Hepatocyte (in vitro differentiated cells): ENCODE data around the gene GNAI2. TPM values are rescaled to one million over a fixed set of nuclear protein-coding genes. Genes with fewer than 3 reads are reported as not detected.

Experiments used
- DNase-seq: peaks from one replicate; pipeline ENCODE4 v3.0.0-alpha.2; 2016; ENCODE audit warnings: low spot score
- H2AFZ ChIP-seq: fragments of 200-600 bp; sonication (generic); 2 replicates; pipeline ENCODE4 v1.6.0; 2016; ENCODE audit warnings: antibody characterized with exemption, mild to moderate bottlenecking
- H3K27ac ChIP-seq: fragments of 200-600 bp; sonication (generic); 2 replicates; pipeline ENCODE4 v1.5.1; 2016; ENCODE audit warnings: mild to moderate bottlenecking
- H3K27me3 ChIP-seq: fragments of 200-600 bp; sonication (generic); 2 replicates; pipeline ENCODE4 v1.6.1; 2016
- H3K36me3 ChIP-seq: fragments of 200-600 bp; sonication (generic); replicated peaks from 2 replicates; pipeline ENCODE4 v1.5.1; 2016; ENCODE audit warnings: low read depth; ENCODE audit not compliant: insufficient read depth
- H3K4me1 ChIP-seq: fragments of 200-600 bp; sonication (generic); 2 replicates; pipeline ENCODE4 v1.5.1; 2016; ENCODE audit warnings: mild to moderate bottlenecking, moderate library complexity; ENCODE audit not compliant: insufficient read depth
- H3K4me2 ChIP-seq: fragments of 200-600 bp; sonication (generic); 2 replicates; pipeline ENCODE4 v1.6.0; 2016
- H3K4me3 ChIP-seq: fragments of 200-600 bp; sonication (generic); 2 replicates; pipeline ENCODE4 v1.5.1; 2016; ENCODE audit warnings: mild to moderate bottlenecking
- H3K79me2 ChIP-seq: fragments of 200-600 bp; sonication (generic); 2 replicates; pipeline ENCODE4 v1.6.0; 2017; ENCODE audit warnings: mild to moderate bottlenecking
- H3K9me2 ChIP-seq: fragments of 200-600 bp; sonication (generic); replicated peaks from 2 replicates; pipeline ENCODE4 v1.6.0; 2017; ENCODE audit warnings: mild to moderate bottlenecking; ENCODE audit not compliant: insufficient read depth
- H3K9me3 ChIP-seq: fragments of 200-600 bp; sonication (generic); 2 replicates; pipeline ENCODE4 v1.5.1; 2016; ENCODE audit warnings: low read depth, mild to moderate bottlenecking
- H4K20me1 ChIP-seq: fragments of 200-600 bp; sonication (generic); 2 replicates; pipeline ENCODE4 v1.6.0; 2016; ENCODE audit warnings: mild to moderate bottlenecking; ENCODE audit not compliant: insufficient read depth, poor library complexity, severe bottlenecking
- EZH2 ChIP-seq: fragments of 200-600 bp; sonication (generic); IDR thresholded peaks from 2 replicates; pipeline ENCODE4 v1.6.1; 2016; ENCODE audit warnings: antibody characterized with exemption, mild to moderate bottlenecking, borderline replicate concordance
- EZH2phosphoT487 ChIP-seq: fragments of 200-600 bp; sonication (generic); IDR thresholded peaks from one replicate; pipeline ENCODE4 v1.6.1; 2018; ENCODE audit warnings: antibody characterized with exemption, mild to moderate bottlenecking, low read depth, moderate library complexity; ENCODE audit not compliant: unreplicated experiment, severe bottlenecking
- whole genome bisulfite sequencing: methylation state at CpG from one replicate; pipeline ENCODE4 v1.1.6; 2016; ENCODE audit warnings: low lambda C conversion rate; ENCODE audit errors: missing lambda C conversion rate; 5-methylcytosine and 5-hydroxymethylcytosine counted together
- polyA plus RNA-seq: library from polyadenylated mRNA; unstranded; fragments of >200 nt; fragmentation: Nextera tagmentation; extraction: Ambion mirVana; gene quantifications from 2 replicates; pipeline ENCODE4 v1.2.1, GENCODE V29; 2016
- total RNA-seq: library from RNA; depleted of rRNA; stranded (reverse); fragments of >200 nt; gene quantifications from 2 replicates; pipeline ENCODE4 v1.2.3, GENCODE V29; 2014
- TF ChIP-seq, protein P1 (sequence below): fragments of 200-600 bp; sonication (generic); IDR thresholded peaks from 2 replicates; pipeline ENCODE4 v1.5.1; 2016; ENCODE audit warnings: antibody characterized with exemption, mild to moderate bottlenecking; ENCODE audit not compliant: poor library complexity

The GNAI2 gene
- total and polyA plus RNA-seq, 2 experiments from 2014 or later = 103 to 233 TPM

GRCh38 chr3:50189989-50190388 is 46.0 kb upstream of the GNAI2 start:
- Histone ChIP-seq H3K27me3 (peaks cover 3% of the 10 kb centered on the region), H3K9me2 (no peaks in the 10 kb centered on the region), H3K4me3 (no peak overlapping the region), H3K27ac (no peak overlapping the region), H3K36me3 (no peaks in the 10 kb centered on the region), H2AFZ (no peak overlapping the region), H3K4me1 (no peaks in the 10 kb centered on the region), H3K79me2 (no peaks in the 10 kb centered on the region), H3K9me3 (no peaks in the 10 kb centered on the region), H4K20me1 (no peaks in the 10 kb centered on the region), H3K4me2 (no peak overlapping the region)
- WGBS = 94% methylated on average over 7 of the region's 7 CpGs
- TF ChIP-seq EZH2phosphoT487 = no peak
- no peak for TF ChIP-seq EZH2
- TF ChIP-seq, protein P1, sequence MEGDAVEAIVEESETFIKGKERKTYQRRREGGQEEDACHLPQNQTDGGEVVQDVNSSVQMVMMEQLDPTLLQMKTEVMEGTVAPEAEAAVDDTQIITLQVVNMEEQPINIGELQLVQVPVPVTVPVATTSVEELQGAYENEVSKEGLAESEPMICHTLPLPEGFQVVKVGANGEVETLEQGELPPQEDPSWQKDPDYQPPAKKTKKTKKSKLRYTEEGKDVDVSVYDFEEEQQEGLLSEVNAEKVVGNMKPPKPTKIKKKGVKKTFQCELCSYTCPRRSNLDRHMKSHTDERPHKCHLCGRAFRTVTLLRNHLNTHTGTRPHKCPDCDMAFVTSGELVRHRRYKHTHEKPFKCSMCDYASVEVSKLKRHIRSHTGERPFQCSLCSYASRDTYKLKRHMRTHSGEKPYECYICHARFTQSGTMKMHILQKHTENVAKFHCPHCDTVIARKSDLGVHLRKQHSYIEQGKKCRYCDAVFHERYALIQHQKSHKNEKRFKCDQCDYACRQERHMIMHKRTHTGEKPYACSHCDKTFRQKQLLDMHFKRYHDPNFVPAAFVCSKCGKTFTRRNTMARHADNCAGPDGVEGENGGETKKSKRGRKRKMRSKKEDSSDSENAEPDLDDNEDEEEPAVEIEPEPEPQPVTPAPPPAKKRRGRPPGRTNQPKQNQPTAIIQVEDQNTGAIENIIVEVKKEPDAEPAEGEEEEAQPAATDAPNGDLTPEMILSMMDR = no peak
- no peak for DNase-seq

GRCh38 chr3:50190936-50191660 is 44.9 kb upstream of the GNAI2 start, which contains the start of gene GNAT1:
Gene GNAT1 (plus strand): TSS chr3:50191610. CDS start chr3:50191726, 116 bp downstream.
- H3K9me2 ChIP-seq = no peaks in the 10 kb centered on the region
- H3K4me1 ChIP-seq = no peaks in the 10 kb centered on the region
- no peak for DNase-seq
- H3K79me2 ChIP-seq = no peaks in the 10 kb centered on the region
- H2AFZ ChIP-seq = no peak within 1 kb of the TSS
- H3K27me3 ChIP-seq = peaks cover 3% of the 10 kb centered on the region
- H3K36me3 ChIP-seq = no peaks in the 10 kb centered on the region
- H3K4me2 ChIP-seq = no peak within 1 kb of the TSS
- TF ChIP-seq EZH2 = no peak
- H3K9me3 ChIP-seq = no peaks in the 10 kb centered on the region
- H3K4me3 ChIP-seq = no peak within 1 kb of the TSS
- no peak within 1 kb of the TSS for H3K27ac ChIP-seq
- WGBS = 85% methylated on average over 8 of the region's 8 CpGs
- no peaks in the 10 kb centered on the region for H4K20me1 ChIP-seq

DNA sequence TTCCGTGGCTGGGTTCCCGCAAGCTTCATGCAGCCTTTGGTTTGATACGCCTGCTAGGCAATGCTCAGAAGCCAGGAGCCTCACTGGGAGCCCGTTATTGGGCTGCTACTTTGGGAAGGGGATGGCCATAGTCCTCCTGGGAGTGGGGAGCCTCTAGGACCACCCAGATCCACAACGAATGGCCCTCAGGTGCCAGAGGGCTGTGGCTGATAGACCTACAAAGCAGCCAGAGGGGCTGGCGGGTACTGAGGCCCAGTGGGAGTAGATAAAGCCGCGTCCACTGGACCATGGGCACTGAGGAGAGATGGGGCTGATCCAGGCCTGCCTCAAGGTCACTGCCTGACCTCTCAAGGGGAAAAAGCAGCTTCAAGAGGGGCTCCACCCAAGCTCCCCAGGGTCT is 43.9 kb upstream of the GNAI2 start:
- WGBS = 89% methylated on average over 8 of the region's 8 CpGs
- no peak overlapping the region for H2AFZ ChIP-seq
- no peaks in the 10 kb centered on the region for H3K36me3 ChIP-seq
- H3K79me2 ChIP-seq = no peaks in the 10 kb centered on the region
- TF ChIP-seq EZH2phosphoT487 (no peak), EZH2 (no peak)
- TF ChIP-seq, protein P1 = no peak
- H3K4me3 ChIP-seq = no peak overlapping the region
- no peaks in the 10 kb centered on the region for H4K20me1 ChIP-seq
- H3K4me2 ChIP-seq = no peak overlapping the region
- H3K9me2 ChIP-seq = no peaks in the 10 kb centered on the region
- no peaks in the 10 kb centered on the region for H3K9me3 ChIP-seq
- peaks cover 3% of the 10 kb centered on the region for H3K27me3 ChIP-seq
- no peak overlapping the region for H3K27ac ChIP-seq
- no peaks in the 10 kb centered on the region for H3K4me1 ChIP-seq
- DNase-seq = no peak

DNA sequence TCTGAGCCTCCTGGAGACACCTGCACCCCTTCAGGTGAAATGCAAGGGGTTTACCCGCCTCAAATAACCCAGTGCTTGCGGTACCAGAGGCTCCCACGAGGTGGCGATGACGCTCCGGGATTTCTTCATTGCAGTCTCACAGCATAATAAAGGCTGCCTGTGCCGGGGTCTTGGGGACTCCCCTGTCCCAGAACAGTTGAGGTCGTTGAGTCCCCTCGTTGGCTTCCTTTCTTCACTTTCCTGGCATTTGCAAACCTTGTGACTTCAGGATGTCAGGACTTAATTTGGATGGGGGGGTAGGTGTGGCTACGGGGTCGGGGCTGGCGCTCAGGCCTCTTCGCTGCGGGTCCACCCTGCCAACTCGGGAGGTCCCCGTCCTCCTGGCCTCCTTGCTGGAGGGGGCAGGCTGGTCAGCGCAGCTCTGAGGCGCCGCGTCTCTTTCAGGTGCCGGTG is 43.3 kb upstream of the GNAI2 start:
- WGBS = 46% methylated on average over 21 of the region's 21 CpGs
- TF ChIP-seq EZH2phosphoT487 = no peak
- TF ChIP-seq, protein P1 = peak; percentile 90
- TF ChIP-seq EZH2 = no peak
- DNase-seq = peak; percentile 72
- Histone ChIP-seq H3K9me3 (no peaks in the 10 kb centered on the region), H4K20me1 (no peaks in the 10 kb centered on the region), H3K27ac (no peak overlapping the region), H3K27me3 (peaks cover 3% of the 10 kb centered on the region), H3K9me2 (no peaks in the 10 kb centered on the region), H3K79me2 (no peaks in the 10 kb centered on the region), H3K4me1 (no peaks in the 10 kb centered on the region), H3K4me2 (no peak overlapping the region), H3K36me3 (no peaks in the 10 kb centered on the region), H3K4me3 (no peak overlapping the region), H2AFZ (no peak overlapping the region)
